AML-193 (cell line): ENCODE results near the gene TRIP4.
"Not testable (repeated sequence)": the region's sequence is repeated elsewhere in the genome, so short reads cannot be mapped to it uniquely, and the experiment has no call there.

Experiments
- DNase-seq, 2 experiments: peaks; one replicate each; lab custom pipeline; 2025; lab: John Stamatoyannopoulos, UW

The TRIP4 gene

DNA sequence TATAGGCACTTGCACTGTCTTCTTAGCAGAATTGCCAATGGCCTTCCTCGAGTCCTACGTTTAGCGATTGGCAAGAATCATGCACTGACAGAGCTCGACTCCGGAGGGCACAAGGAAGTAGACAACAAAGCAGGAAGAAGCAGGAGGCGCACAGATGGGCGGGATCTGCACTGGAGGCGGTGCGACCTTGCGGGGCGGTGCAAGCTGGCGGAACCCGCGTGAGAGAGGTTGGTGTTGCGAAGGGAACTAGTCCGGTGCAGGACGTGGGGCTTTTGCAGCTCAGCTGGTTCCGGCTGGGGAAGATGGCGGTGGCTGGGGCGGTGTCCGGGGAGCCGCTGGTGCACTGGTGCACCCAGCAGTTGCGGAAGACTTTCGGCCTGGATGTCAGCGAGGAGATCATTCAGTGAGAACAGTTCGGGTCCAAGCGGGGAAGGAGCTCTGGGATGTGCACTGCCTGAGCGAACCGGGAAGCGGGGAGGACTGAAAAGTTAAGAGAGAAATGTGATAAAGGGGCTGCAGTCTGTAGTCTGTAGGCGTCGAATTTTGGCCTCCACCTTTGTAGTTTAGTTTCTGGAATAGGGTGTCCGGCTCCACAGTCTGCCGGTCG is at the start of gene TRIP4:
Gene TRIP4 (plus strand): TSS at position 275 of the 607 bp plus-strand sequence. CDS start 28 bp downstream, at position 303.
- DNase-seq = peak; percentile 90 to 97

DNA sequence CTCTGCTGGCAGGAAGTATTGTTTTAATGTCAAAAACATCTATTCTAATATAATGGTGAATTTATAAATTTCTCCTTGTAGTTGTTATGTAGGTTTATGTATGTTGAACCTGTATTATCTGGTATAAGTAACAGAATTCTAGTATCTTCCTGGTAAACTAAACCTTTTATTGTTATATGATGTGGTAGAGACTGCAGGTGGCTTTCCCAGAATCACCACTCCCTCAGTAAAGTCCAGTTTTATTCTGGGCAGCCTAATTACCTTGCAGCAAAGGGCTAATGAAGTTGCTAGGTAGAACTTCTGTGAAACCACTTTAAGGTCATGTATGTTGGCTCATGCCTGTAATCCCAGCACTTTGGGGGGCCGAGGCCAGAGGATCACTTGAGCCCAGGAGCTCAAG is 47.3 kb upstream of the TRIP4 start:
- DNase-seq = no peak

DNA sequence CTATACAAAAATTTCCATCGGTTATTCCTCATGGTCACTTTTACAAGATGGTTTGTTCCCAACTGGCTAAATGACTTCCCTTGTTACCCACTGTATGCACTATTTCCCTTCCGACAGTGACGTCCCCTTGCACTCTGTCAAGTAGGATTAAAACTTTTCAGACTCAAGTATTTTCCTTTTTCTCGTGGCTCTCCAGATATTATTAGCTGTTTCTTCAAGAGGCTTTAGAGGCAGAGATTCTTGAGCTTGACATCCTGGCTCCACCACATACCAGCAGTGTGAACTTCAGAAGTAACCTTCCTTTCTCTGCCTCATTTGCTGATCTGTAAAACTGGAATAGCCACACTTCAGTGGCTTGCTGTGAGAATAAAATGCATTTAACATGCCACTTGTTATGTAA is 45.7 kb upstream of the TRIP4 start:
- DNase-seq = no peak

DNA sequence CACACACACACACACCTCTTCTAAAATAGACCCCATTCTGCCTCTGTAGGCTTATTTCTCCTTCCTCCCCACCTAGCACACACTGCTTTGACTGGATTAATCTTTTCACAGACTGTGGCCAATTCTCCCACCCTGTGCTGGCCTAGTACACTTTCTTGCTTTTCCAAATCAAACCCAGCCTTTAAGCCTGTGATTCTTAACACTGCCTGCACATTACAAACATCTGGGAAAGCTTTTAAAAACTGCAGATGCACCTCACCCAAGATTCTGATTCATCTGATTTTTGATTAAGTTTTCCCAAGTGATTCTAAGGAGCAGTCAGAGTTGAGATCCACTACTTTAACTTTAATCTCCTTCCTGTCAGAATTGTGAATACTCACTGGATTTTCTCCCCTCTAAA is 44.4 kb upstream of the TRIP4 start:
- no peak for DNase-seq

DNA sequence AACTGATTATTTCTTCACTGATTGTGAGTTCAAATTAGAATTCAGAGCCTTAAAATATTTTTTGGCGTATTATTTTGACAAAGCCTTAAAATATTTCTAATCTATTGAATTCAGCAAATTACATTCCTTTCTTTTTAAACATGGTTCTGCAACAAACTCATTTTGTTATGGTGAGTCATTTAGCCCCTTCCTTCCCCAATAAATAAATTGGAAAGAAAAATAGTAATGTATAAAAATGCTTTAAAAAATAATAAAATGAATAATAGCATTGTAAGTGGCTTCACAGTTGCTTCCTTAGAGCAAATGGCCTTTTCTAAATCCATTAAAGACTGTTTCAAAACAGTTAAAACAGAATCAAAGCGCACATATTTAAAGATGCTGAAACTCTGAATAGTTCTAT is 43.8 kb upstream of the TRIP4 start:
- no peak for DNase-seq

DNA sequence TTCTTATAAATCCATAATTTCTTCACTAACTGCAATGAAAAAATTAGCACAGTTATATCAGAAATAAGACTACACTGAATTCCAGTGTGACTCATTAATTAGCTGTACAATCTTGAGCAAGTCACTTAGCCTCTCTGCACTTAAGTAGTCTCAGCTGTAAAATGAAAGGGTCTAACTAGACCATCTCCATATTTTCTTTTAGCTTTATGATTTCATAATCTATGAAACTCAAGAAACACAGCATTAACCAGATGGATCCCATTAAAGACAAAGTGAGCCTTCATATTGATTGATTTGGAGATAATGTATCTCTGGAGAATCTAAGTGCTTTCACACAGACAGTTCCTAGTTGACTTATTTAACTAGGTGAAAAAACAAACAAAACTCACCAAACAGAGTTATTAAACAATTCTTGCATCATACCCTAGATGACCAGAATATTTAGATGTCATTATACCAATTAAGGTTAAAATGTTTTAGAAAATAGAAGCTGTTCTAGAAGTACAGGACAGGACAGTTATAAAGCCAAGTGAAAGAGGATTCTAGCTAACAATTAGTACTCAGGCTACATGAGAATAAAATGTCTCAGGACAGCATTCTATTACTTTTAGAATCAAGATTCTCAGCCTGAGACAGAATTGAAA is 42.9 kb upstream of the TRIP4 start:
- no peak for DNase-seq

DNA sequence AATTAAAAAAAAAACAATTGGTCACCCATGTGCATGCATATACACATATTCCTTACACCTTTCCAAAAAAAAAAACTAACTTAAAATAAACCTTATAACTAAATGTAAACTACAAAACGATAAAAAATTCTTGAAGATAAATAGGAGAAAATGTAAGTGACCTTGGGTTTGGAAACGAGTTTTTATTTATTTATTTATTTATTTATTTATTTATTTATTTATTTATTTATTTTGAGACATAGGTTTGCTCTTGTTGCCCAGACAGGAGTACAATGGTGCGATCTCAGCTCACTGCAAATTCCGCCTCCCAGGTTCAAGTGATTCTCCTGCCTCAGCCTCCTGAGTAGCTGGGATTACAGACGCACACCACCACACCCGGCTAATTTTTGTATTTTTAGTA is 41.4 kb upstream of the TRIP4 start:
- not testable (repeated sequence) for DNase-seq

DNA sequence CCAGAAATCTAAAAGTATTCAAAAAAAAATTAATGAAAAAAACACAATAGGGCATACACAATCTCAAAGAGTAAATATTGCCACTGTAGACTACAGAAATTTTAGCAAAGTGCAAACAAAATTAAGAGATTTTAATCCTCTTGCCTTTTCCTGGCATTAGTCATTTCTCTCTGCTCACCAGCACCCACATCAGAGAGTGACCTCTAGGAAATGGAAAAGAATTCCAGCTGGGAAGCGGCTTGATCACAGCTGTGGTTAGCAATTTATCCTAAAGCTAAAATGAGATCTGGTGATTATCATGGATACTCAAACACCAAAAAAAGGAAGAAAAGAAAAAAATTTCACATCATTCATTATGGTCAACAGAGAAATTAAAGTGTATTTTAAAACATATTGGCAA is 39.2 kb upstream of the TRIP4 start:
- no peak for DNase-seq

DNA sequence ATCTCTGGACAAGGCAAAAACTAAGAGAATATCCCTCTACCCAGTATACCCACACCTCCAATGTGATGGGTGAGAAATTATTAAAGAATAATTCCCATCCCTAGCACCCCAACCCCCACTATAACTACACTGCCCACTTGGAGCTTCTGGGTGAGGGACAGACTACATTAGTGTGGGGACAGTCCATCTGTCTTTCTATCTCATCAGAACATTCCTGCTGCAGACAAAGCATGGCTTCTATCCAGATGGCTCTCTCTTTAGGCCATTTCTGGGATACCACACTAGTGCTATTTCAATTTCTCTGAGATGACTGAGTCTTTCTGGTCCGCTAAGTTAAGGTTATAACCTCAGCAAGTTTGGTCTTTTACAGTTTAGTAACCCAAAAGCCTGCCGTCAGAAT is 38.3 kb upstream of the TRIP4 start:
- no peak for DNase-seq

DNA sequence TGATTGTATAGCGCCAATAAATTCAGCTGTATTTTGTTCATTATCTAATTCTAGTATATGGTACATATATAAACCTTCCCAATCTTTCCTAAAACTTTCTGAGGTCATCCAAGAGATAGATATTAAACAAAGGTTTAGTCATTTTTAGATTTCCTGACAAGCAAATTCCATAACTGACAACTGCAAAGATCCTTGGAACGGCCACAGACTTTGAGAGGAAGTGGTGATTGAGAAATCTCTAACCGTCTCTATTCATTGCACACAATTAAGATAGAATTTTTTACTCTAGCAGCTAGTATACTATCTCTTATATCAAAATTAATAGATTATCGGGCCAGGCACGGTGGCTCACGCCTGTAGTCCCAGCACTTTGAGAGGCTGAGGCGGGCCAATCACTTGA is 36.4 kb upstream of the TRIP4 start:
- no peak for DNase-seq

DNA sequence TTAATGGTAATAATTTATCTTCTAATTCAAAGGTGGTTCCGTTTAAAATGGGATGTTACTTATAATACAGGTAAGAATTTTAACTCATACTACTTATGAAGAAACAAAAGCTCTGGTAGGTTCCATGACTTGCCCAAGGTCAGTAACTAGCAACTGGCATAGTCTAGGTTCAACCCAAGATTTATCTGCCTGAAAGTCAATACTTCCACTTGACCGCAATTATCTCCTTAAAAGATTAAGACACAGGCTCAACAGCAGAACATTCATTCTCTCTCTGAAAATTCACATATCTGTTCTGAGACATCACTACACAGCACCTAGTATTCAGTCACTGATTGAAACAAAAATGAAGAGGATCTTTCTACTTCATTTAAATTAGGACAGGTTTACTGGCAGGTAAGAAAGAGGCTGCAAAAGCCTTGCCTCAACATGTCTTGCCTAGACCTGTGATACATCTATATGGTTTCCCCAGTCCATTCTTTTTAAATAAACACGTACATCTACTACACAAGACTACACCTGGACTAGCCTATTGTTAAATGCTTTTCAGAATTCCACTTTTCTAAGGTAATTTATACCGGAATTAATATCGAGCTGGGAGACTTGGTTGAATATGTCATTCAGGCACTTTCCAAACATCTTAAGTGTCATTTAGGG is 32.8 kb upstream of the TRIP4 start:
- DNase-seq = no peak

DNA sequence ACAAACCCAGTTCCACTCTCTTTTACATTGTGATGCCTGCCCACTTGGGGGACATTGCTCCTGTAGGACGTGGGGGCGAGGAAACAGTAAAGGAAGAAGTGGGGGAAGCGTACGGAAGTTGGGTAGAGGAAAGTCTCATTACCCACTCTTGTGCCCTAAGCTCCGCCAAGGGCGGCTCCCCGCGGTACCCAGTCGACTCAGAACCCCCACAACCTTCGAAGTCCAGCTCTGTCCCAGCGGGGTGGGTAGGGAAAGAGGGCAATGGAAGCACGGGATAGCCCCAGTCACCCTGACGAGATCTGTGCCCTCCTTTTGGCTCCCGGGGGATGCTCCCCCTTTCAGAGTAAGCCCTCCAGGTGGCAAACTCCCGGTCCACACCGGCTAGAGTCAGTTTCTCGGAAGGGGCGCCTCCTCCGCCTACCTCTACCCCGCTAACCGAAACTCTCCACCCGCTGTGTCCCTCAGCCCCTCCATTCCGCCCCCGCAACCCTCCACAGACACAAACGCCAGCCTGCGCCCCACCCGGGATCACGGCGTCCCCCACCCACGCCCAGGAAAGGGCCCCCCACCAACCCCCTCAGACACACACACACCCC is 32.2 kb upstream of the TRIP4 start:
- DNase-seq = peak in 1 of 2 experiments; percentile 15

DNA sequence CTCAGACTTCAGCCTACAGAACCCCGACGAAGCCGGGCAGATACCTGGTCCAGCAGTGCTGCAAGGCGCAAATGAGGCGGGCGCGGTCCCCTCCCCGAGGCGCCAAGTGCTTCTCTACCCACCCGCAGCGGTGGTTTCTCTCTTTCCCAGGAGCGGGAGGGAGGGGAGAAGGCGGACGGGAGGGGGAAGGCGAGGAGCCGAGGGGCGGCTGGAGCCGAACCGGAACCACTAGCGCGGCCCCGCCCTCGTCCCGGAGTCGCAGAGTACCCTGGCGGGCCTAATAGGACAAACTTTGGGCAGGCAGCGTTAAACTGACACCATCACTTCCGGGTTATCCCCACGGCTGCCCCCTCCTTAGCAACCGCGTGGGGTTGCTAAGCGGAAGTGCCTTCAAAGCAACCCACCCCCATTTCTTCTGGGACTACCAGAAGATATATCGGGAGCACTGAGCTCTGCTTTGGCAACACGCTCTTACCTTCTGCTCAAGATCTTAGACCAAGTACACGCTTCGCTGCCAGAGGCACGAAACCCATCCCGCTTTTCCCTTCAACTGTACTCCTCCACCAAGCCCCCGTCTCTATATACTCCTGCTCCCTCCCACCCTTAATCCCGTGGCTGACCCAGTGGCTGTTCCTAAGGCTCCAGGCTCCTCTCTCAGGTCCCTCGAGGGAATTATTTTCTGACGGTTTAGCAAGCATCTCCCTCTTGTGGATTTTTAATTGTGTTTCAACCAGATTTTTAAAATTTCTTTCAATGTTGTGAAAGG is 31.5 kb upstream of the TRIP4 start, which contains the start of gene CSNK1G1:
Gene CSNK1G1 (minus strand): TSS at position 230 of the 766 bp plus-strand sequence. CDS start 55,674 bp downstream, outside the sequence.
- peak; percentile 85 to 91 for DNase-seq

DNA sequence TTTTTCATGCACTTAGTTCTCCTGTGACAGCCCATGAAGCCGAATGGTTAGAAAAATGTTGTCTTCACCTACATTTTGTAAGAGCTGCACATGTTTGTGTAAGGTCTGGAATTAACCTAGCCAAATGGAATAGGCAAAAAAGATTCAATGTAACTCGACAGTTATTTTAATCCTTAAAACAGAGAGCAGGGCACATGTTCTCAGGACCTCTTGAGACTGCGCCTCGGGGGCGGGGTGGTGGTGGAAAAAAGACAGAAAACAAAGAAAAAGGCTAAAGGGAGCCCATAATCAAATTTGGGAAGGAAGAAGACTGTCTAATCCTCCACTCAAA is 31.0 kb upstream of the TRIP4 start:
- DNase-seq = no peak

DNA sequence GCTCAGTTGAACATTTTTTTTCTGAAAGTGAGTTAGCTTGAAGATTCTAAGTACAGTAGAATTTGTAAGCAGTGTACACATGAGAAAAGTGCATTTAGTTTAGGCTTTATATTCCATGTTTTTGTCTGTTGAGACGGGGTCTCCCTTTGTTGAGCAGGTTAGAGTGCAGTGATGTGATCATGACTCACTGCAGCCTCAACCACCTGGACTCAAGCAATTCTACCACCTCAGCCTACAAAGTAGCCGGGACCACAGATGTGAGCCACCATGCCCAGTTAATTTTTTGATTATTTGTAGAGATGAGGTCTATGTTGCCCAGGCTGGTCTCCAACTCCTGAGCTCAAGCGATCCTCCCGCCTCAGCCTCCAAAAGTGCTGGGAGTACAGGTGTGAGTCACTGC is 26.4 kb upstream of the TRIP4 start:
- no peak for DNase-seq

DNA sequence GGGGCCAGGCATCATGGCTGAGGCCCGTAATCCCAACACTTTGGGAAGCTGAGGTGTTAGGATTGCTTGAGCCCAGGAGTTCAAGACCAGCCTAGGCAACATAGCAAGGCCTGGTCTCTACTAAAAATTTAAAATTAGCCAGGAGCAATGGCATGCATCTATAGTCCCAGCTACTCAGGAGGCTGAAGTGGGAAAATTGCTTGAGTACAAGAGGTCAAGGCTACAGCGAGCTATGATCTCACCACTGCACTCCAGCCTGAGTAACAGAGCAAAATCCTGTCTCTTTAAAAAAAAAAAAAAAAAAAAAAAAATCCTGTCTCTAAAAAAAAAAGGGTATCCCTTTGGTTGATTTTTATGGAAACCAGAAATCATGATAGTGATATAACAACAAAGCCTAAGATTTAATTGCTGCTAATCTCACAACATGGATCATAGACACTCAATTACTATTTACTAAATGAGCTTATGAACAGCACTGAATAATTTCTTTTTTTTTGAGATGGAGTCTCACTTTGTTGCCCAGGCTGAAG is 18.5 kb upstream of the TRIP4 start:
- DNase-seq = no peak

DNA sequence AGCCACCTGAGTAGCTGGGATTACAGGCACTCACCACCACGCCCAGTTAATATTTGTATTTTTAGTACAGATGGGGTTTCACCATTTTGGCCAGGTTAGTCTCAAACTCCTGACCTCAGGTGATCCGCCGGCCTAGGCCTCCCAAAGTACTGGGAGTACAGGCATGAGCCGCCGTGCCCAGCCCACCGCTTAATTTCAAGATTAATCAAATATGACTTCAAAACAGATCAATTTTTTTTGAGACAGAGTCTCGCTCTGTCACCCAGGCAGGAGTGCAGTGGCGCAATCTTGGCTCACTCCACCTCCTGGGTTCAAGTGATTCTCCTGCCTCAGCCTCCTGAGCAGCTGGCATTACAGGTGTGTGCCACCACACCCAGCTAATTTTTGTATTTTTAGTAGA is 16.3 kb upstream of the TRIP4 start:
- not testable (repeated sequence) for DNase-seq

DNA sequence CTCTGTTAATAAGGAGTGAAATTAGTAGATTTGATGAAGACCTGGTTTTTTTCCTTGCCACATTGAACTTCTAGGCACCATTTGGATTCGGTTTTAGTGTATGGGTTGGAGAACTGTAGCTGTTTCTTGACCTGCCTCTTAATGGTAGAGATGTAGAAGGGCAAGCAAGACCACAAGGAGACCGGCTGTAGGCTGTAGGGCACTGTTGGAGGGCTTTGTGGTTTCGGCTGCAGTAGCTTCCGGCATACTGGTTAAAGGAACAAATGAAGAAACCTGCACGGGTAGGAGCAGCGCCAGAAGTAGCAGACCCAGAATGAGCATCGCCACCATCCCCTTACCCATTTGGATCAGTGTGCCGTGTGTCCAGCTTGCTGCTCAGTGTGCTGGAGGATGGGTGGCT is 14.3 kb upstream of the TRIP4 start:
- DNase-seq = no peak

DNA sequence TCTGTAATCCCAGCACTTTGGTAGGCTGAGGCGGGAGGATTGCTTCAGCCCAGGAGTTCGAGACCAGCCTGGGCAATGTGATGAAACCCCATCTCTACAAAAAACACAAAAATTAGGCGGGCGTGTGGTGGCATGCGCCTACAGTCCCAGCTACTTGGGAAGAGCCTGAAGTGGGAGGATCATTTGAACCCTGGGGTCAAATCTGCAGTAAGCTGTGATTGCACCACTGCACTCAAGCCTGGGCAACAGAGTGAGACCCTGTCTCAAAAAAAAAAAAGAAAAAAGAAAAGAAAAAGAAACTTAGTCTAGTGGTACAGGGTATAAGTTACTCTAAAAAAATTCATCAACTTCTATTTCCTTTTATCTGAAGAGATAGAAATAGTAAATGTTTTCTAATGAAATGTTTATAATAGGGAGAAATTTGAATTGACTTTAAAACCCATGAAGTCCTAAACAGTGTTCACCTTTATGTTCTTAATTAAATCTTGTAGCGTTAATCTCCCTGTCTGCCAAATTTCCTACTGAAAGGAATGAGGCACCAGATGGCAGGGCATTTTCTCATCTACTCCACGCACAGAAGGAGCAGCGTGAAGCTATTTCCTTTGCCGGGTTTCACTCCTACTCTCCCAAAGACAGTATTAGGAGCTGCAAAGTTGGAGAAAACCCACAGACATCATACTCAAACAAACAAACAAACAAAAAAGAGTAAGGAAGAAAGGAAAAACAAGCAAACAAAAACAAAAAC is 8.2 kb upstream of the TRIP4 start:
- no peak for DNase-seq

DNA sequence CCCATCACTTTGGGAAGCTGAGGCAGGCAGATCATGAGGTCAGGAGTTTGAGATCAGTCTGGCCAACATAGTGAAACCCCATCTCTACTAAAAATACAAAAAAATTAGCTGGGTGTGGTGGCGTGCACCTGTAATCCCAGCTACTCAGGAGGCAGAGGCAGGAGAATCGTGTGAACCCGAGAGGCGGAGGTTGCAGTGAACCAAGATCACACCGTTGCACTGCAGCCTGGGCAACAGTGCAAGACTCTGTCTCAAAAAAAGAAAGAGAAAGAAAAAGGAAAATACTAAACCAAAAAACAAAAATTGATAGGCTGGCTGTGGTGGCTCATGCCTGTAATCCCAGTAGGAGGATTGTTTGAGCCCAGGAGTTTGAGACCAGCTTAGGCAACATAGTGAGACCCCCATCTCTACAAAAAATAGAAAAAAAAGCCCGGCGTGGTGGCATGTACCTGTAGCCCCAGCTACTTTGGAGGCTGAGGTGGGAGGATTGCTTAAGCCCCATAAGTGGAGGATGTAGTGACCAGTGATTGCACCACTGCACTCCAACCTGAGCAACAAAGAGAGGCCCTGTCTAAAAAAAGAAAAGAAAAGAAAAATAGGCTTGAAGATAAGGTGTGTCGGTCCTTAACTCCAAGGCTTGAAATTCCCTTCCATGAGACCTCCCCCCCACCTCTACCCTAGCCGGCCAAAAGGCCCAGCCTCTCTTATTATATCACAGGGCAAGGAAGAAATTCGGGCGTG is 7.3 kb upstream of the TRIP4 start:
- DNase-seq = not testable (repeated sequence)
